Neutrophil (primary cell): ENCODE measurements around the gene PRRT2.
"Not testable (repeated sequence)": the region's sequence is repeated elsewhere in the genome, so short reads cannot be mapped to it uniquely, and the experiment has no call there.

ENCODE experiments used
- H3K27ac ChIP-seq: fragments of 200-600 bp; sonication (generic); 2 replicates; pipeline ENCODE4 v1.5.1; 2016; ENCODE audit warnings: mild to moderate bottlenecking, moderate library complexity
- H3K27me3 ChIP-seq: fragments of 200-600 bp; sonication (generic); 2 replicates; pipeline ENCODE4 v1.6.0; 2016; ENCODE audit warnings: mild to moderate bottlenecking
- H3K36me3 ChIP-seq: fragments of 200-600 bp; sonication (generic); 2 replicates; pipeline ENCODE4 v1.5.1; 2017
- H3K4me1 ChIP-seq, 2 experiments: fragments of 200-600 bp in 1 of 2; sonication (generic) in 1 of 2; 1 replicate in 1 of 2; 2 replicates in 1 of 2; pipeline versions ENCODE4 v1.5.1 to v1.6.1; 2013 to 2016; ENCODE audit warnings: low read depth in 1 of 2, low read length in 1 of 2, mild to moderate bottlenecking in 1 of 2, moderate library complexity in 1 of 2; ENCODE audit not compliant: control insufficient read depth in 1 of 2, insufficient read depth in 1 of 2
- H3K4me3 ChIP-seq, 2 experiments: fragments of 200-600 bp in 1 of 2; sonication (generic) in 1 of 2; 1 replicate in 1 of 2; 2 replicates in 1 of 2; pipeline ENCODE4 v1.5.1; 2013 to 2016; ENCODE audit warnings: low read depth in 1 of 2, low read length in 1 of 2, mild to moderate bottlenecking in 1 of 2, moderate library complexity in 1 of 2
- H3K9me3 ChIP-seq: fragments of 200-600 bp; sonication (generic); 2 replicates; pipeline ENCODE4 v1.5.1; 2016
- CTCF ChIP-seq: fragments of 200-600 bp; sonication (generic); IDR thresholded peaks from 2 replicates; pipeline ENCODE4 v1.5.1; 2016; ENCODE audit warnings: antibody characterized with exemption

Gene PRRT2

GRCh38 chr16:29830774-29831173 is 18.8 kb downstream of the PRRT2 start:
- peaks cover 63% of the 10 kb centered on the region for H3K36me3 ChIP-seq
- H3K4me1 ChIP-seq = peaks cover 18 to 24% of the 10 kb centered on the region in 2 experiments

GRCh38 chr16:29831490-29831889 is 19.5 kb downstream of the PRRT2 start:
- no peak for TF ChIP-seq CTCF
- Histone ChIP-seq H3K9me3 (no peaks in the 10 kb centered on the region), H3K4me1 (peaks cover 11 to 17% of the 10 kb centered on the region in 2 experiments), H3K27me3 (no peaks in the 10 kb centered on the region), H3K27ac (peak overlapping the region; percentile 10), H3K36me3 (peaks cover 70% of the 10 kb centered on the region), H3K4me3 (no peak overlapping the region)

More at GRCh38 chr16:29830774-29831173, 18.8 kb downstream of the PRRT2 start:
- Histone ChIP-seq H3K27me3 (no peaks in the 10 kb centered on the region), H3K4me3 (no peak overlapping the region), H3K27ac (no peak overlapping the region), H3K9me3 (no peaks in the 10 kb centered on the region)
- TF ChIP-seq CTCF = no peak

GRCh38 chr16:29833219-29833618 is 21.2 kb downstream of the PRRT2 start:
- H3K36me3 ChIP-seq = peaks cover 88% of the 10 kb centered on the region
- not testable (repeated sequence) for H3K9me3 ChIP-seq, H3K27me3 ChIP-seq, H3K4me3 ChIP-seq, H3K4me1 ChIP-seq, H3K27ac ChIP-seq

GRCh38 chr16:29834079-29834478 is 22.1 kb downstream of the PRRT2 start:
- Histone ChIP-seq H3K27me3 (no peaks in the 10 kb centered on the region), H3K9me3 (no peaks in the 10 kb centered on the region), H3K4me3 (no peak overlapping the region), H3K36me3 (peaks cover 96% of the 10 kb centered on the region), H3K27ac (no peak overlapping the region), H3K4me1 (no peaks in the 10 kb centered on the region)
- TF ChIP-seq CTCF = no peak

GRCh38 chr16:29835926-29836325 is 23.9 kb downstream of the PRRT2 start:
- no peak overlapping the region for H3K27ac ChIP-seq
- H3K36me3 ChIP-seq = peaks cover 100% of the 10 kb centered on the region
- no peaks in the 10 kb centered on the region for H3K4me1 ChIP-seq

GRCh38 chr16:29836623-29837022 is 24.6 kb downstream of the PRRT2 start:
- Histone ChIP-seq H3K4me1 (no peaks in the 10 kb centered on the region), H3K9me3 (no peaks in the 10 kb centered on the region), H3K4me3 (no peak overlapping the region), H3K27ac (no peak overlapping the region), H3K27me3 (no peaks in the 10 kb centered on the region), H3K36me3 (peaks cover 100% of the 10 kb centered on the region)
- no peak for TF ChIP-seq CTCF

More at GRCh38 chr16:29835926-29836325, 23.9 kb downstream of the PRRT2 start:
- no peak for TF ChIP-seq CTCF
- Histone ChIP-seq H3K4me3 (no peak overlapping the region), H3K27me3 (no peaks in the 10 kb centered on the region), H3K9me3 (no peaks in the 10 kb centered on the region)
